Hematopoietic multipotent progenitor cell treated with erythropoietin and hydrocortisone succinate and interleukin-3 and kit ligand, for 8 days (in vitro differentiated cells): Measurements from ENCODE around the gene LMTK2.
"Not testable (repeated sequence)": the region's sequence is repeated elsewhere in the genome, so short reads cannot be mapped to it uniquely, and the experiment has no call there.

Experiments
- DNase-seq: peaks from one replicate; pipeline ENCODE4 v3.0.0-alpha.2; 2015

LMTK2 gene

DNA sequence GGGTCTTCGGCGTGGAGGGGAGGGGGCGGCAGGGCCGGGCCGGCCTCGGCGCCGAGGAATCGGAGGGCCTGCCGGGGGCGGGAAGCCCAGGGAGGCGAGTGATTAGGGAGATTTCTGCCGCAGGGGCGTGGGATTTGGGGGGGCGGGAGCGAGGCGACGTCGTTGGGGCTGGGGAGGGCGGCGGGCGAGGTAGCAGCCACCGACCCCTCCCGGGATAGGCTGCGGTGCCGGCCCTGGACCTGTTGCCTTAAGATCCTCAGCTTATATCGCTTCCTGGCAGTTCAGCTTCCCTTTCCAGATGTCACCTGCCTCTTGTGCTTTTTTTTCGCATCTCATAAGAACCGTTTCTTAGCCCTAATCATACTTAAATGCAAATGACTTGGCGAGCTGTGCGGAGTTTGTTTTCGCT is 655 bp downstream of the LMTK2 start:
- peak; percentile 45 for DNase-seq

DNA sequence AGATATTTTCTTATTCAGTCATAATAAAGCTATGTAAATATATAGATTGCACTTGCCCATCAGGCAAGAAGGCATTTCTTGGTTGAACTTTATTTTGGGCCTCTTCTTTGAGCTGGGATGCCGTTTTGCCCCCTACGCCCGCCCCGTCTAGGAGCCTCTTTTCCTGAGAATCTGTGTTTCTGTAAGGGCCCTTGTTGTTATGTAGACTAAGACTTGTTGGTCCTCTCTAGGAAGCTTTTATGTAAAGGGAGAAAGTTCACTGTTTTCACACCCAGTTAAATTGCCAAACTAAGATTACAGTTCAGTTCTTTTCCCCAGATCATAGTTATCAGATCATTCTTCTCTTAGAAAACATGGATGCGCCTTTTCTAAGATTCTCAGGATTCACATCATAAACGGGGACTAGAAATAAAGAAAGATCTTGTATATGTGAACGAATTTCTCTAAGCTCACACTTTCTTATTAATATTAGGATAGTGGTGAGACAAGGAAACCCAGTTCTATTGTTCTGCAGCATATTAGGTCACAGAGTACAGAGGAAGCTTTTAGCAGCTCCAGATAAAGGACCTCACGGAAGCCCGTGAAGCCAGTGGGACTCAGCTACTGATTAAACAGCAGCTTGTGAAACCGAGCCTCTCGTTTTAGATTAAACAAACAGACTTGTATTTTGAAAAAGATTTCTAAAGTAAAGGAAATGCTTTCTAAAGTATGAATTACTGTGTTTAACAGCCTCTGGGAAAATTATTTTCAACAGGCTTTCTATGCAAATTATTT is 3.8 kb downstream of the LMTK2 start:
- peak; percentile 20 for DNase-seq

DNA sequence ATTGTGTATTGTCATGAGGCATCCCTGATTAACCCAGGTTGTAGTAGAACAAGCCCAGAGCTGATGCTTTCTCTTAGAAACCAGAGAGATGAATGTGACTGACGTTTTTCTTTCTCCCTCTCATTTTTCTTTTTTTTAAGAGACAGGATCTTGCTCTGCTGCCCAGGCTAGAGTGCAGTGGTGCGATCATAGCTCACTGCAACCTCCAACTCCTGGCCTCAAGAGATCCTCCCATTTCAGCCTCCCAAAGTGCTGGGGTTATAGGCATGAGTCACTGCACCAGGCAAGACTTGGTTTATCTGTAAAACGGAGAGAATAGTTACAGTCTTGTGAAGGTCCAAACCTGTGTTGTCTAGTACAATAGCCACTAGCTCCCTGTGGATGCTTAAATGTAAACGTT is 5.4 kb downstream of the LMTK2 start:
- DNase-seq: no peak

DNA sequence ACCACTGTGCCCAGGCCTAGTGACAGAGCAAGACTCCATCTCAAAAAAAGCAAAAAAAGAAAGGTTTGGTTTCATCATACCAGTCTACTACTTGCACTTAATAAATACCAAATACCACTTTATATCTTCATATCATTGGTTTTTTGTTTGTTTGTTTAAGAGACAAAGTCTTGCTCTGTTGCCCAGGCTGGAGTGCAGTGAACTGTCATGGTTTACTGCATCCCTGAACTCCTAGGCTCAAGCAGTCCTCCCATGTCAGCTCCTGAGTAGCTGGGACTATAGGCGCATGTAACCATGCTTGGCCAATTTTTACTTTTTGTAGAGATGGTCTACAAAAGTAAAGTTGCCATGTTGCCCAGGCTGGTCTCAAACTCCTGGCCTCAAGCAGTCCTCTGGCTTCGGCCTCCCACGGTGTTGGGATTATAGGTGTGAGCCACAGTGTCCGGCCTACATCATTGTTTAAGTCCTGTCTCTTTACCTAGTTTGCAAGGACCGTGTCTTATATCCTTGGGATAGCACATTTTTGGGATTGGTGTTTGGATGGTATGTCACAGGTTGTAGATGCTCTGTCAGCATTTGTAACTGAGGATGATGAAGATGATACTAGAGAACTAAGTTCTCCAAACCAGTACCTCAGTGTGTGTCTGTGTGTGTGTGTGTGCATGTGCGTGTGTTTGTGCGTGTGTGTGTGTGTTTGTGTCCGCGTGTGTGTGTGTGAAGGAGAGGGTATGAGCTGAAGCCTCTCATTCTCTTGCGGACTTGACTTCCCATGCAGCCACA is 9.3 kb downstream of the LMTK2 start:
- DNase-seq: no peak

DNA sequence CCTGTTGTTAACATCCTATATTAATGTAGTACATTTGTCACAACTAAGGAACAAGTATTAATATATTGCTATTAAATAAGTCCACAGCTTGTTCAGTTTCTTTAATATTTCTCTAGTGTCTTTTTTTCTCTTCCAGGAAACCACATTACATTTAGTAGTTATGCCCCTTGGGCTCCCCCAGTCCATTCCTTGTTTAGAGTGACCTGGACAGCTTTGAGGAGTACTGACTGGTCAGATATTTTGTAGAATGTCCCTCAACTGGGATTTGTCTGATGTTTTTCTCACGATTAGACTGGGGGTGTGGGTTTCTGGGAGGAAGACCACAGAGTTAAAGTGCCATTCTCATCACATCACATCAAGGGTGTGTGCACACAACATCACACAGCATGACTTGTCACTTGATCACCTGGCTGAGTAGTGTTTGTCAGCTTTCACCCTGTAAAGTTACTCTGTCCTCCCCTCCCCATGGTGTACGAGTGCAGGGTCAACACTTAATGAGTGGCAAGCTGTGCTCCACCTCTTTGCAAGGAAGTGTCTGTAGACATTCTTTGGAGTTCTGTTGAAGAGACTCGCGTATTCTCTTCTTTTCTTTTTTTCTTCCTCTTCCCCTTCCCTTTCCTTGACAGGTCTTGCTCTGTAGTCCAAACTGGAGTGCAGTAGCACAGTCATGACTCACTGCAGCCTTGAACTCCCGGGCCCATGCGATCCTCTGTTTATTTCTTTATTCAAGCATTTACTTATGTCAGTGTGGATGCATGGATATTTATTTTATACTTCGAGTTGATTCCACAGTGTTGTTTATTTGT is 10.2 kb downstream of the LMTK2 start:
- DNase-seq: no peak

DNA sequence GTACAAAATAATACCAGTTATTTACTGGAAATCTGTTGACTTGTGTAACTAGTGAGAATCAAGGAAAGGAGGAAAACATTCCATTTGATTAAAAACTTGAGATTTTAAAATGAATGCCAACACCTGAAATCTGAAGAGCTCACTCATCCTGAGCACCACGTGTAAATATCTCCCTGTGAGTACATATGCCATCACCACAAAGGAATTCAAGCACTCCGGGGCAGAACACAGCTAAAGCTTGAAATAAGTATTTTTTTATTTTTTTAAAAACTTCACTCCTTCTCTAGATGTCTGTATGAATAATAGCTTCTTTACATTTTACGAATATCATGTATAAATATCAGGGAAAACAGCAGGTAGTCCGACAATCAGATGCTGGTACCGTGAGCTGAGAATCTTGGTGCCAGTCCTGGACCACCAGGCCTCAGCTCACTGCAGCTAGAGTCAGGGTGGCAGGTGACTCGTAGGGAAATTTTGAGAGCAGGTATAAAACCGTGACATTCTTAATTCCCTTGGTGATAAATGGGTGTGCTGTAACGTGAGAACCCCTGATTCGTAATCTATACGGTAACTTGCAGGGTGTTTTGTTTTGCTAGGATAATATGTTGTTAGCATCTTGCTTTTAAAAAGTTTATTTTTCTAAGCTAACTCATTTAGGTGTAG is 12.7 kb downstream of the LMTK2 start:
- no peak for DNase-seq

DNA sequence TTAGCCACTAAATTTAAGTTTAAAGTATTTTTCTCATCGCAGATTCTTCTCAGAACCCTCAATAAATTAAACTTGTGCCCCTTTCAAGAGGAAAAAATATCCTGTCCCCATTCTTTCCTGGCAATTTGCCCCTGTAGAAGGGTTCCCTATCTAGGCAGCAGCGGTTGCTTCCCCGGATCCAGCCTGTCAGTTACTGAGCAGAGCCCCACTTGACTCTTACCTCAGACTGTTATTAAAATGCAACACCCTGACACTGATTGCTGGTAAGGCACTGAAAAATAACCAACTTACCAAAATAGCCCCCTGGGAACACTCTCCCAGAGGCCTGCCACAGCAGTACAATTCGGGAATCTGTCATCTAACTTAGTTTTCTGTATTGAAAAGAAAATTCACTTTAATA is 13.9 kb downstream of the LMTK2 start:
- DNase-seq: no peak

DNA sequence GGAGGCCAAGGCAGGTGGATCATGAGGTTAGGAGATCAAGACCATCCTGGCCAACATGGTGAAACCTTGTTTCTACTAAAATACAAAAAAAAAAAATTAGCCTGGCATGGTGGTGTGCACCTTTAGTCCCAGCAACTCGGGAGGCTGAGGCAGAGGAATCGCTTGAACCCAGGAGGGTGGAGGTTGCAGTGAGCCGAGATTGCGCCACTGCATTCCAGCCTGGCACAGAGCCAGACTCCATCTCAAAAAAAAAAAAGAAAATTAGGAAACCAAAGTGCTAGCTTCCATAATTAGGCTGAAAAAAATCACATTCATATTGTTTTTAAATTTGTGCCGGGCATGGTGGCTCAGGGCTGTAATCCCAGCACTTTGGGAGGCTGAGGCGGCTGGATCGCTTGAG is 14.7 kb downstream of the LMTK2 start:
- DNase-seq: not testable (repeated sequence)

DNA sequence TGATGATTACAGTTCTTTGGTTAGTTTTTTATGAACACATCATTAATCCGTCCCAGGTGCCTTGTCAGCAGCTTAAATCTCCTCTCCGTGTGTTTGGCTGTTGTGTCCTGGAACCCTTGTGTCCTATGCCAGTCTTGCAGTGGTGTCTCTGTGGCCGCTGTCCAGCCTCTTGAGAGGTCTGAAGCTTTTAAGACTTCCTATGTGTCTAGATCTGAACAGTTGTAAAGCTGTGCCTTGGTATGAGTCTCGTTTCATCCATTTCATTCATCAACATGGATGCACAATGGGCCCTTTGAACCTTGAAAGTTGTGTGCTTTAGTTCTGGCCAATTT is 16.7 kb downstream of the LMTK2 start:
- DNase-seq: no peak

DNA sequence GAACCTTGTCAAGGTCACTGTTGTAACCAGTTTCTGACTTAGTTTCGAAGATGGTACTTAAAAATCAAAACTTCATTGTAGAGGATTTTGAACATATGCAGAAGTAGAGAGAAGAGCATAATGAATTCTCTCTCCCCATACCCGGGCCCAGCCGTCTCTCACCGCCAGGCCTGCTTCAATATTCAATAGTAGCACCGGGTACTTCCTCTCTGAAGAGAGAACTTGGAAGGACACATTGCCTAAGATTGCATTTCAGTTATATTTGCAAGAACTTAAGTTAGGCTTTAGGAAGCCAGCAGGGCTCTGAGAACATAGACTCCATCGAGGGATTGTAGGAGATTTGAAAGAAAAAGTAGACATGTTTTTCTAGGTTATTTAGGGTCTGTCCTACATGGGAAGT is 19.1 kb downstream of the LMTK2 start:
- DNase-seq: no peak

DNA sequence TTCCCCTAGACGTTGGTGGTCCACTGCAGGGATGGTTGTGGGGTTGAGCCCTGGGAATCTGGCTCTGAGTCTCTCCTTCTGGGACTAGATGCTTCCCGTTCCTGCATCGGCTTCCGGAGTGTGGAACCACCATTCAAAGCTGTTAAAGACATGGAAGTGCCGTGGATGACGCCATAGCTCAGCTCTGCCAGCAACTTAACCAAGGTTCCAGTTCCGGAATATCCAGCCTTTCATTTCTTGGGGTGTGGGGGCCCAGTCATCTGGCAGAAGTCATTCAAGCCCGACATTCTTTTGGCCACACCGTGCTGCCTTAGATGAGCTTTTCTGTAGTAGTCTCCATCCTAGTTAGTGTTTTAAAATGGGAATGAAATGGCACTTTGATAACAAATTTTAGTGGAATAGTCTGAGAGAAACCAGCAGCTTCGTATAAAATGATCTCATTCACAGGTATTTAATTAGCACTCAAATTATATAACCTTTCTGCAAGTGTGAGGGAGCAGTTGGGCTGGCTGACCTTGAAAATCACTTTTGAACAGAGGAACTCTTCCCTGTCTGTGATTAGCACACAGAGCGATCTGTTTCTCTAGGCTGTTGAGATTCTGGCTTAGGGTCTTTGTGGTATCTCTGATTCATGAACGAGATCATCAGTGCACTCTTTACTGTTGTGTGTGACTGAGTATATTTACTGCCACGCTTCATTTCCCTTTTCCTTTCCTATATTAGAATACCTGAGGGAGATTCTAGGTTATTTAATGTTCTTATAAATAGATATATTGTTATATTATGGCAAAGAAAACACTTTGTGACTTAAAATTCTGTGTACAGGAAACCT is 19.9 kb downstream of the LMTK2 start:
- DNase-seq: no peak

DNA sequence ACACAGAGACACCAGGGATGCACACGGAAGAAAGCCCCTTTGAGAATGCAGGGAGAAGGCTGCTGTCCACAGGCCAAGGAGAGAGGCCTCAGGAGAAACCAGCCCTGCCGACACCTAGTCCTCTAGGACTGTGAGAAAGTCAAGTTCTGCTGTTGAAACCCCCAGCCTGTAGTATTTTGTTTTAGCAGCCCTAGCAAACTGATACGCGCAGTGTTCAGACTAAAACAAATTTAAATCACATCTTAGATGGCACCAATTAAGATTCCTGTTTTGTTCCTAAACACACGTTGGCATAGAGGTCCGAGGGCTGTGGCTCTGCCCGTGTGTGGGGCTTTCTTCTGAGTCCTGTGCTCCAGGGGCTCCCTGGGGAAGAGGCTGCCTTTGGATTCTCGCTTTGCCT is 21.7 kb downstream of the LMTK2 start:
- no peak for DNase-seq

DNA sequence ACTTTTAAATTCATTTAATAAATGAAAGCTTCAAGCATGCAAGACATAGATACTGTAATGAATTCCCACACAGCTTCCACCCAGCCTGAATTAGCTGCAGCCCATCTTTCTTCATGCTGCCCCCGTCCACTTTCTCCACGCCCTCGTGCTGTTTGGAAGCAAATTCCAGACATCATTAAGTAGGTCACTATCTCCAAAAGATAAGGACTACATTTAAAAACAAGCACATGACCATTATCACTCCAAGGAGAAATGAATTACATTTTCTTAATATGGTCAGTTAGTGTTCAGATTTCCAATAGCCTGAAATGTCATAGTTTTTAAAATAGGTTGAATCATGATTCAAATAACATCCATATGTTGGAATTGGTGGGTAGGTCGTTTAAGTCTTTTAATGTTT is 24.3 kb downstream of the LMTK2 start:
- DNase-seq: no peak

DNA sequence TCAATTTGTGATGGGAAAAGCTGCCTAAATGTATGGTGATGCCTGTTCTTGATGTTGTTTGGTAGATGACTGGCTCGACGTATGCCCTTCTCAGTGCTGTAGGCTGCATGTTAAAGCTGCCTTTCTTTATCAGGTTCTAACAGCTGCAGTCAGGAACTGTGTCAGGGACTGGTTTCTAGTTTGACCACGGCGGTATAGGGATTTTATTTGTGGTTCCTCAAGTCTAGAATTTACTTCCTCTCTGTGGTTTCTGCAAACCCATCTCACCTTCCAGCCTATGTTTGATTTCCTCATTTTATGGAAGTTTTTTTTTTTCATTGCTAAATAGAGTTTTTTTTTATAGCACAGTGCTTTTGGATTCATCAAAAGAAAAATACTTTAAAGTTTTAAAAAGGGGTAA is 26.5 kb downstream of the LMTK2 start:
- peak; percentile 87 for DNase-seq

DNA sequence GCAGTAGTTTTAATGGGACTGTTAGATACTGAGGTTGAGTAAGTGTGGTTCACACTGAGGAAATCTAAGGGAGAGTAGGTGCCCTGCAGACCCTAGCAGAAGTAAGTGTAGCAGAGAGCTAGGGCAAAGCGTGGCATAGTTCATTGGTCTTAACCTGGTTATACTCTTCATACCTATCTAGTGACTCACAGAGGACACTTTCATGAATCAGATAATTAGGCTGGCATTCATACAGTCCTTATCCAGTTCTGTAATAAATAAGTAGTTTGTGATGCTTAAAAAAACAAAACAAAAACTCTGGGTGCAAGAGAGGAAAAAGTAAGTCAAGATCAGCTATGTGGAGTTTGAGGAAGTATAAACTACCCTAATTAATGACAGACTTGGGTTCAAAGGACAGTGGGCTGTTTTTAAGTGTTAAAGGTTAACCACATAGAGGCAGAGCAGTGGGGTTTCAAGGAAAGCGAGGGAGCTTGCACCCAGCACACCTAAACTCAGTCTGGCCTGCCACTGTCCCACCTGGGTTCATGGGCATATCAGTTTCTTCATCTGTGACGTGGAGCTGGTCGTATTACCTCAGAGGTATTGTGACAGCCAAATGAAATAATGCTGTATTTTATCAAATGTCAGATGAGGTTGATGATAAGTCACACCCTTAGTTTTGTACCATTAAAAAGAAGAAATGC is 27.1 kb downstream of the LMTK2 start:
- DNase-seq: peak; percentile 15

DNA sequence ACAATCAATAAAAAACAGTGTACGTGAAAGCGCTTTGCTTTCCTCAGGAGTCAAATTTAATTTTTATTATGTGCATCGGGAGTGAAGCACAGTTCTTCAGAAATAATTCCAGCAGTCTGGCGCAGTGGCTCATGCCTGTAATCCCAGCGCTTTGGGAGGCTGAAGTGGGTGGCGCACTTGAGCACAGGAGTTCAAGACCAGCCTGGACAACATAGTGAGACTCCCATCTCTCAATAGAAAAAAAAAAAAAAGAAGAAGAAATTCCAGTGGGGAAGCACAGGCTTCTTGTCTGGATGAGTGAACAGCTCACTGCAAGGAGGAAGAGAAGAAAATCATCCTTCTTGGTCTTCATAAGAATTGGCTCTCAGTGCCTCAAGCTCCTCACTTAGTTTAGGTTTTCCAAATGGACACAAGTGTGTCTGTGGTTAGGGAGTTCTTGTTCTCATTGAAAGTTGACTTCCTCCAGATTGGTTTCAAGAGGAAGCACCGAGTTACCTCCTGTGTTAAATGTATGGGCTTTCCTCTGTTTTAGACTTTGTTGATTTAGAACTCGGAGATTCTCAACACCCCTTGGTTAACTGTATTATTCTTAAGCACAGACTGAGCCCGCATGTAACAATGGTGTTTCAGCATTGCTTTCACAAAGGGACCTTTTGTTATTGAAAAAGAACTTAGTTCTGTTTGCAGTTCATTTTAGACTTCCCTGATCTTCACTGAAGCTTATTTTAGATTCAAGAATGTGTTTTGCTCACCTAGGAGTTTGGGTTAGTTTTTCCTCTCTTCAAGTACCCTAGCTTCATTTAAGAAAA is 28.0 kb downstream of the LMTK2 start:
- no peak for DNase-seq

DNA sequence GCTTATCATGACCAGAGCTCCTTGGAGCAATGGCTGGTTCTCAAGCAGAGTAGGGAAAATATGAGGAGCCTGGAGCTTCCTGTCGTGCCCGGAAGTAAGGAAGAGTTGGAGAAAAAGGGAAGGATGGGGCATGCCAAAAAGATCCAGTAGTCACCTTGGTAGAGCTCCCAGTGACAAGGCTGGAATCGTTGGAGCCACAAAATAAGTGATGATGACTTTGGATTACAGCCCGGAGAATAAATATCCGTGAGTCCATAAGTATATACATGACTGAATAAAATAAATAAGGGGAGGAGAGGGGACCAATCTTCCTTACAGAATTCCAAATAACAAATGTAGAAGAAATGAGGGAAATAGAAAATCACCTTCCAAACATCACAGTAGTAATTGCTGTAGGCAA is 29.3 kb downstream of the LMTK2 start:
- DNase-seq: no peak

DNA sequence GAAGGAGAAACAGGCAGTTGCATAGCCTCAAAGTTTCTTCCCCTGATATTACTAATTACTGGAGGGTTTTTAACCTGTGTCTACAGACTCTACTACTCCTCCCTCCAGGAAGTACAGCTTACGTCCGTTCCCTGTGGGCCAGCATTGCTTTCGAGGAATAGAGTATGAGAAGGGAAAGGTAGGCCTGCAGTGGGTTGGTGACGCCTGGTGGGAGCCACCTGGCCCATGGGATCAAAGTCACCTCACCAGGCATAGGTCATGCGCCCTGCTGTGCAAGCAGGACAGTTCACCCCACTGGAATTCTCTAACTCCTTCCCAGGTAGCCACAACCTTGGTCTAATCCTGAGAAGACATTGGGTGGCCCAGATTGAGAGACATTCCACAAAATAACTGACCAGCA is 29.8 kb downstream of the LMTK2 start:
- no peak for DNase-seq

DNA sequence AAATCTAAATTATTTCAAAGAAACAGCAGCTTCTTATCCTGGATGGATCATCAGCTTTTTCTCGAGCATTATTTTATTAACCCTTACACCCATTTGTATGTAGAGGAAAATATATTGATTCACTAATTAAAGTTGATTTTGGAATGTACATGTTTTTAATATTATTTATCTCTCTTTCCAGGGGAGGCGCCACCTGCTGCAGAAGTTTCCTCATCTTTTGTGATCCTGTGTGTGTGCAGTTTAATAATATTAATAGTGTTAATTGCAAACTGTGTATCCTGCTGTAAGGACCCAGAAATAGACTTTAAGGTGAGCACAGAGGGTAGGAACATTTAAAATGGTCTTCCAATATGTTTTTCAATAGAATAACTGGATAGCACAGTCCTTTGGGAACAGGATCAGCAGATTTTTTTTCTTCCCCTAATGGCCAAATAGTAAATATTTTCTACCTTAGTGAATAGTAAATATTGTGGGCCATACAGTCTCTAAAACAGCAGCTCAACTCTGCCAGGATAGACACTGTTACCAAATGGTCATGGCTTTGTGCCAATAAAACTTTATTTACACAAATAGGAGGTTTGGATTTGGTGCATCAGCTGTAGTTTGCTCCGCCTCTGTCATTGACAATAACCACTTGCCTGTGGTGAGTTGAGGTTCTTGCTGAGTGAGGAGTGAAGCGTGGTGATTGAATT is 30.6 kb downstream of the LMTK2 start:
- DNase-seq: no peak

DNA sequence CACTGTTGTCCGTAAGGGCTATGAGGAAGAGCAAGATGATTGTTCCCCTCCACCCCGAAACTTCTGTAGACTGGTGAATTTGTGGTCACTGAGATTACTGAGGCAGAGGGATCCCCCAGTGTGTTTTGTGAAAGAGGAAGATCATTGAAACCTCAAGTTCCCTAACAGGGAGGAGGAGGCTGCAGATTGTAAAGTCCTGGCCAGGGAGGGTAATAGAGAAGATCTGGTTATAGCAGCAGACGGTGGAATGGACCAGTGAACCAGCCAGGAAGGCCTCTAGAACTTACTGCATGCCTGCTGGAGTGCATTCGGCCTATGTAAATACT is 31.1 kb downstream of the LMTK2 start:
- DNase-seq: peak; percentile 7
